ENCODE results near the gene MYH11.

DNA sequence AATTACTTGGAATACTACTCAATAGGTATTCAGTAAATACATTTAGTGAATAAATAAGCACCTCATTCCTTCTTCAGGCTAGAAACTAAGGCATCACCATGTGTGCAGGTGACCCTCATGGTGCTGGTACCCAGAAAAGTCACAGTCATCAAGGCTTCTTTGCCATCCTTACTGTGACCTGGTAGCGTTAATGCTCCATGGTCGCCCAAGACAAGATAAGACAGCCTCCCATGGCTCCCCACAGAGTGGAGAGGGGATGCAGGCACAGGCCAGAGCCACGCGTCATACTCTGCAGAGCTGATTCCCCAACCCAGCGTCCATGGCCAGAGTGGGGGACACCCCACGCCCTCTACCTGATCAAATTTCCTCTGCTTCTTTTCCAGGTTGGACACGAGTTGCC, 133.0 kb downstream of the MYH11 start:
- TF ChIP-seq POLR2A (IDR thresholded peaks at IDR 0.05) (no peak), CTCF (IDR thresholded peaks at IDR 0.05) (no peak)

Data from esophagus squamous epithelium (tissue), 4 donors.